ENCODE results near the gene SCN8A. TPM values are rescaled to one million over a fixed set of nuclear protein-coding genes. Genes with fewer than 3 reads are reported as not detected.

The SCN8A gene
- total and polyA plus RNA-seq, 7 donors: 0.03 to 0.44 (median 0.08) TPM

DNA sequence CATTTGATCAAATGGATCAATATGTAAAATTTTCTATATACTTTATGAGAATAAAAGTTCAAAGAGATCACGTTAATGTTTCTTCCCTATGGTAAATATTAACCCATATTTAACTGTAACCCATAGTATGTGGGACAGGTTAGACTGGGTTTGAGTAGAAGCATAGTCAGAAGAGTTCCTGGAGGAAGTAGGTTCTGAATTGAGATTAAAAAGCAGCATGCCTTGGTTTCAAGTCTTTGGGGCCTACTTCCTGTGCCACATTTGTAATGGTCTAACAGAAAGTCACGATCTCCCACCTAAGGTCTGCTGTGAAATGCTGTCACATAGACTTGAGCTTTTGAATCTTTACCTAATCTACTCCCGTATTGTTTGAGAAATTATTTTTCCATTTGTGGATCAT is 193.7 kb downstream of the SCN8A start:
- WGBS, 3 donors: 83 to 89% (median 86%) methylated on average over 3 of the region's 3 CpGs
- H3K4me3 ChIP-seq: no peak overlapping the region
- no peaks in the 10 kb centered on the region for H3K4me1 ChIP-seq
- H3K36me3 ChIP-seq (ENCODE audit: insufficient read depth in 1 of 2, low read depth in 1 of 2): no peaks in the 10 kb centered on the region
- DNase-seq (no peak), ATAC-seq (no peak)
- no peaks in the 10 kb centered on the region for H3K9me3 ChIP-seq
- intact Hi-C loops (cut with DNase I): no loop called here
- H3K27me3 ChIP-seq (ENCODE audit: insufficient read depth in 3 of 3, low read length in 2 of 3): peaks cover 0 to 9% (median 1%) of the 10 kb centered on the region in 3 donors
- H3K27ac ChIP-seq: no peak overlapping the region
- no peak for TF ChIP-seq CTCF (IDR thresholded peaks at IDR 0.05)

DNA sequence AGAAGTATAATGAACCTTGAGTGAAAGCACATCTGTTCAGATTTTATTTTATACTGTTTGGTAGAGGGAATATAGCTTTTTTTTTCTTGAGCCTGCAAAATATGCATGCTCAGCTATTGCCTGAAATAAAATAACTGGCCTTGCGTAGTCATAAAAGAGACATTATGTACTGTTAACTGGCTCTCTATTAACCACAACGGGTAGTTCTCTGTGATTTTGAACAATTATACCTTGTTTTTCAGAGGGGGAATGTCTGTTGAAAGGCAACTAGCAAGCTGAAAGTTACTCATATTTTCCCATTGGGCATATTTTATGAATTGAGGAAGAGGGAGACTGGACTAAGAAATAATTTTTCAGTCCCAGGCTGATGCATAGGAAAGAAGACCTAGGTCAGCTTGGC is 194.9 kb downstream of the SCN8A start:
- 75 to 89% (median 84%) methylated on average over 2 of the region's 2 CpGs for WGBS, 3 donors
- ATAC-seq: no peak
- Histone ChIP-seq H3K36me3 (ENCODE audit: insufficient read depth in 1 of 2, low read depth in 1 of 2) (no peaks in the 10 kb centered on the region), H3K27me3 (ENCODE audit: insufficient read depth in 3 of 3, low read length in 2 of 3) (peaks cover 0 to 9% (median 0%) of the 10 kb centered on the region in 3 donors), H3K4me1 (no peaks in the 10 kb centered on the region), H3K9me3 (no peaks in the 10 kb centered on the region), H3K27ac (no peak overlapping the region), H3K4me3 (no peak overlapping the region)
- intact Hi-C loops (cut with DNase I): no loop called here
- DNase-seq: no peak
- no peak for TF ChIP-seq CTCF (IDR thresholded peaks at IDR 0.05)

GRCh38 chr12:51788876-51789275 is 197.8 kb downstream of the SCN8A start:
- no peak for TF ChIP-seq CTCF (IDR thresholded peaks at IDR 0.05)
- 81 to 93% (median 82%) methylated on average over 6 of the region's 6 CpGs for WGBS, 3 donors

DNA sequence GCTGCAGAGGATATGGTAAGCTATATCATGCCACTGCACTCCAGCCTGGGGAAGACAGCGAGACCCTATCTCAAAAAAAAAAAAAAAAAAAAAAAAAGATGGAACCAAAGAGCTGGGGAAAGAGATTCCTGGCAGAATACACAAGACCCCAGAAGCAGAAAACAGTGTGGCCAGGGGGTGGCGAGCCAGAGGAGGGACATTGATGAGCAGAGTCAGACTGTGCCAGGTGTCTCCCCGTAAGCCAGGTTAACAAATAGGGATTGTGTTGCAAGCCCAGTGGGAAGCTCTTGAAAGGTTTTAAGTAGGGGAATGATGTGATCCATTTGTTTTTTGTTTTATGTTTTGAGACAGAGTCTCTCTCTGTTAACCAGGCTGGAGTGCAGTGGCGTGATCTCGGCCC is 201.4 kb downstream of the SCN8A start:
- H3K36me3 ChIP-seq (ENCODE audit: insufficient read depth in 1 of 2, low read depth in 1 of 2): no peaks in the 10 kb centered on the region
- no peak overlapping the region for H3K27ac ChIP-seq
- WGBS, 3 donors: 92 to 96% (median 95%) methylated on average over 5 of the region's 5 CpGs
- no peaks in the 10 kb centered on the region for H3K9me3 ChIP-seq
- DNase-seq: no peak
- no peaks in the 10 kb centered on the region for H3K4me1 ChIP-seq
- intact Hi-C loops (cut with DNase I): no loop called here
- no peak for TF ChIP-seq CTCF (IDR thresholded peaks at IDR 0.05)
- no peaks in the 10 kb centered on the region for H3K27me3 ChIP-seq (ENCODE audit: insufficient read depth in 3 of 3, low read length in 2 of 3)
- ATAC-seq: no peak
- no peak overlapping the region for H3K4me3 ChIP-seq

More at GRCh38 chr12:51788876-51789275, 197.8 kb downstream of the SCN8A start:
- intact Hi-C loops (cut with DNase I): no loop called here
- Histone ChIP-seq H3K9me3 (no peaks in the 10 kb centered on the region), H3K36me3 (ENCODE audit: insufficient read depth in 1 of 2, low read depth in 1 of 2) (no peaks in the 10 kb centered on the region), H3K27me3 (ENCODE audit: insufficient read depth in 3 of 3, low read length in 2 of 3) (peaks cover 0 to 6% (median 0%) of the 10 kb centered on the region in 3 donors), H3K4me3 (no peak overlapping the region), H3K4me1 (no peaks in the 10 kb centered on the region), H3K27ac (no peak overlapping the region)
- DNase-seq (no peak), ATAC-seq (no peak)

DNA sequence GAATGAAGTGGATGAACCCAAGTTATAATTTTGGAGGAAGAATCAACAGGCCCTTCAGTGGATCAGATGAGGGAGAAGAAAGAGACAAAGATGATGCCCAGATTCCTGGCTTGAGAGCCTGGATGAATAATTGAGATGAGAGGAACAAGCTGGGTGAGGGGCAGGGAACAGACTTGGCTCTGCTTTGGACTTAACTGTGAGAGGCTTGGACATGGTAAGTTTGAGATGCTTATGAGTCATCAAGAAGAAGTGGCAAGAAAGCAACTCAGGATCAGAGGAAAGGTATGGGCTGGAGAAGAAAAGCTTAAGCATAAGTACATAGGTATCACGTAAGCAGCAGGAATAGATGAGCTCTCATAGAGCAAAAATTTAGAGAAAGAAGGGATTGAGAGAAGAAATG is 202.2 kb downstream of the SCN8A start:
- WGBS, 3 donors: 88 to 100% (median 98%) methylated on average over 1 of the region's 1 CpG
- TF ChIP-seq CTCF (IDR thresholded peaks at IDR 0.05): no peak
- intact Hi-C loops (cut with DNase I): no loop called here
- ATAC-seq (no peak), DNase-seq (no peak)
- H3K27me3 ChIP-seq (ENCODE audit: insufficient read depth in 3 of 3, low read length in 2 of 3): no peaks in the 10 kb centered on the region
- H3K4me3 ChIP-seq: no peak overlapping the region
- H3K36me3 ChIP-seq (ENCODE audit: insufficient read depth in 1 of 2, low read depth in 1 of 2): no peaks in the 10 kb centered on the region
- H3K9me3 ChIP-seq: no peaks in the 10 kb centered on the region
- no peak overlapping the region for H3K27ac ChIP-seq
- no peaks in the 10 kb centered on the region for H3K4me1 ChIP-seq

All from psoas muscle (tissue), 8 donors.